ENCODE results near the gene SFSWAP. TPM values are rescaled to one million over a fixed set of nuclear protein-coding genes. Genes with fewer than 3 reads are reported as not detected.
"Not testable (repeated sequence)": the region's sequence is repeated elsewhere in the genome, so short reads cannot be mapped to it uniquely, and the experiment has no call there.

Gene SFSWAP
- total RNA-seq, 4 donors from 2014 or later = 45.9 to 66.2 (median 55.4) TPM

DNA sequence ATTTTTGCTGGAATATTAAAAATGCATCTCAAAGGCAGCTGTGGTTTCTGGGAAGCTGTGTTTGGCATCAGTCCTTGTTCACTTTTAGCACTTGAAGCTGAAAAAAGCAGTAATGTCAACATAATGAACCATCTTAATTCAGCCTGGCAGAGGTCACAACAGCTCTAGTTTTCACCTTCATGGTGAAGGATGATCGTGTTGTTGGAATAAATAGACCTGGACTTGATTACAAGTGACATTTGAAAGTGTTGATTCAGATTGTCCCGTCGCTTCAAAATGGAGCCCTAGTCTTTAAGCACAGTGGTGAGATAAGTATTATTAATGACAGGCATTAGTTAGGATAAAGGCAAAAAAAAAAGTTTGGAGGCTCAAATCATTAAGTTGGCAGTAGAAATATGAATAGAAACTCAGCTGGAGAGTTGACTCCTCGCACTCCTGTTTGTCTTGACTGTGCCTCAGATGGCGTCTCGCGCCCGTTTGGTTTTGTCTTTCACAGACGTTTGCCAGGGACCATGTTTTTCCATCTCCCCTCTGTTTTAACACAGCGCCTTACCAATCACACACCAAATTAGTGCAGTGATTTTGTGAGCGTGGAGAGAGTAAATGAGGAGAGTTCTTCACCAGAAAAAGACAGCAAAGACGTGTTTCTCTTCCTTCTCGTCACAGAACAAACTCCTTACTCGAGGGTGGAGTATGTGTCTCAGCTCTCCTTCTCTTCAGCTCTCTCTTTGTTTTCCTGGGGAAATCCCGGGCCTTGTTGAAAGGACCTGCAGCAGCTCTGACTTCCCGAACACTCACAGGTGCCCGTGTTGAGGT is 63.9 kb downstream of the SFSWAP start:
- in situ Hi-C loops (cut with MboI; ENCODE audit: low pct_ligation_motif_present in 1 of 4, low pct_unique_long_range_greater_than_20kb in 1 of 4, low sequenced_read_pairs in 3 of 4) = no loop called here
- H3K9me3 ChIP-seq = no peaks in the 10 kb centered on the region

DNA sequence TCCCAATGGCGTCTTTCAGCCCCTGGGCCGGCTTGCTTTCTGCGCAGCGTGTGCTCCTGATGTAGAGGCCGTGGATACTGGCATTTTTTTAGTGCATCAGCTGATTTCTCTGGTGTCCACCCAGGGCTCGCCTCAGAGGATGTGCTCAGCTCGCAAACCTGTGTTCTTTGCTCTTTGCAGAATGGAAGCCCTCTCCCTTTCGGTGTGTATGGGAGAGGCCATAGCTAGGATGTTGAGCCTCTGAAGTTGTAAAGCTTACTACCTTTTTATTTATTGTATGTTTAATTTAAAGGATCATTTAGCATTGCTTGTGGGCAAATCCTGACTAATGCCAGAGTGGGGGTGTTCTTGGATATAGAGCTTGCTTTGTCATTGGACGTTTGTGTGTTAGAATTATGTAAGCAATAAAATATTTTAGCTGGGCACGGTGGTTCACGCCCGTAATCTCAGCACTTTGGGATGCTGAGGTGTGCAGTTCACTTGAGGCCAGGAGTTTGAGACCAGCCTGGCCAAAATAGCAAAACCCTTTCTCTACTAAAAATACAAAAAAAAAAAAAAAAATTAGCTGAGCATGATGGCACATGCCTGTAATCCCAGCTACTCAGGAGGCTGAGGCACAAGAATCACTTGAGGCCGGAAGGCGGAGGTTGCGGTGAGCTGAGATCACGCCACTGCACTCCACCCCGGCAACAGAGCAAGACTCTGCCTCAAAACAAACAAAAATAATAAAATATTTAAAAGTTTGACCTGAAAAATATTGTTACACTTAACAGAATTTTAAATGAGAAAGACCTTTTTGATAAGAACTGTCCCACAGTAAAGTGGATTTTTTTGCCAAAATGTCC is 64.7 kb downstream of the SFSWAP start:
- Histone ChIP-seq H3K27me3 (no peaks in the 10 kb centered on the region), H3K4me3 (no peak overlapping the region), H3K4me1 (no peaks in the 10 kb centered on the region), H3K36me3 (peaks cover 0 to 44% (median 16%) of the 10 kb centered on the region in 4 donors), H3K9me3 (no peaks in the 10 kb centered on the region), H3K27ac (no peak overlapping the region)
- TF ChIP-seq POLR2AphosphoS5 (IDR thresholded peaks at IDR 0.05) (no peak), EP300 (IDR thresholded peaks at IDR 0.05; ENCODE audit: low read depth) (no peak), POLR2A (IDR thresholded peaks at IDR 0.05) (no peak)
- TF ChIP-seq, protein P1, sequence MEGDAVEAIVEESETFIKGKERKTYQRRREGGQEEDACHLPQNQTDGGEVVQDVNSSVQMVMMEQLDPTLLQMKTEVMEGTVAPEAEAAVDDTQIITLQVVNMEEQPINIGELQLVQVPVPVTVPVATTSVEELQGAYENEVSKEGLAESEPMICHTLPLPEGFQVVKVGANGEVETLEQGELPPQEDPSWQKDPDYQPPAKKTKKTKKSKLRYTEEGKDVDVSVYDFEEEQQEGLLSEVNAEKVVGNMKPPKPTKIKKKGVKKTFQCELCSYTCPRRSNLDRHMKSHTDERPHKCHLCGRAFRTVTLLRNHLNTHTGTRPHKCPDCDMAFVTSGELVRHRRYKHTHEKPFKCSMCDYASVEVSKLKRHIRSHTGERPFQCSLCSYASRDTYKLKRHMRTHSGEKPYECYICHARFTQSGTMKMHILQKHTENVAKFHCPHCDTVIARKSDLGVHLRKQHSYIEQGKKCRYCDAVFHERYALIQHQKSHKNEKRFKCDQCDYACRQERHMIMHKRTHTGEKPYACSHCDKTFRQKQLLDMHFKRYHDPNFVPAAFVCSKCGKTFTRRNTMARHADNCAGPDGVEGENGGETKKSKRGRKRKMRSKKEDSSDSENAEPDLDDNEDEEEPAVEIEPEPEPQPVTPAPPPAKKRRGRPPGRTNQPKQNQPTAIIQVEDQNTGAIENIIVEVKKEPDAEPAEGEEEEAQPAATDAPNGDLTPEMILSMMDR (IDR thresholded peaks at IDR 0.05) = no peak
- 79 to 87% methylated on average over 9 to 17 of the region's 17 CpGs for WGBS, 2 donors (ENCODE audit: low coverage in 1 of 2)
- no peak for DNase-seq
- in situ Hi-C loops (cut with MboI; ENCODE audit: low pct_ligation_motif_present in 1 of 4, low pct_unique_long_range_greater_than_20kb in 1 of 4, low sequenced_read_pairs in 3 of 4) (no loop called here), intact Hi-C loops (cut with DNase I; ENCODE audit: low total_unique reads) (no loop called here)

More for the DNA sequence above, 63.9 kb downstream of the SFSWAP start:
- DNase-seq = no peak
- H3K4me3 ChIP-seq = no peak overlapping the region
- H3K4me1 ChIP-seq = no peaks in the 10 kb centered on the region
- H3K27ac ChIP-seq = no peak overlapping the region
- intact Hi-C loops (cut with DNase I; ENCODE audit: low total_unique reads) = no loop called here
- H3K27me3 ChIP-seq = no peaks in the 10 kb centered on the region
- TF ChIP-seq POLR2AphosphoS5 (IDR thresholded peaks at IDR 0.05) (no peak), EP300 (IDR thresholded peaks at IDR 0.05; ENCODE audit: low read depth) (no peak), POLR2A (IDR thresholded peaks at IDR 0.05) (no peak)
- TF ChIP-seq, protein P1 (IDR thresholded peaks at IDR 0.05) = no peak
- WGBS, 2 donors (ENCODE audit: low coverage in 1 of 2) = 74 to 86% methylated on average over 14 to 17 of the region's 17 CpGs
- H3K36me3 ChIP-seq = peaks cover 0 to 43% (median 15%) of the 10 kb centered on the region in 4 donors

DNA sequence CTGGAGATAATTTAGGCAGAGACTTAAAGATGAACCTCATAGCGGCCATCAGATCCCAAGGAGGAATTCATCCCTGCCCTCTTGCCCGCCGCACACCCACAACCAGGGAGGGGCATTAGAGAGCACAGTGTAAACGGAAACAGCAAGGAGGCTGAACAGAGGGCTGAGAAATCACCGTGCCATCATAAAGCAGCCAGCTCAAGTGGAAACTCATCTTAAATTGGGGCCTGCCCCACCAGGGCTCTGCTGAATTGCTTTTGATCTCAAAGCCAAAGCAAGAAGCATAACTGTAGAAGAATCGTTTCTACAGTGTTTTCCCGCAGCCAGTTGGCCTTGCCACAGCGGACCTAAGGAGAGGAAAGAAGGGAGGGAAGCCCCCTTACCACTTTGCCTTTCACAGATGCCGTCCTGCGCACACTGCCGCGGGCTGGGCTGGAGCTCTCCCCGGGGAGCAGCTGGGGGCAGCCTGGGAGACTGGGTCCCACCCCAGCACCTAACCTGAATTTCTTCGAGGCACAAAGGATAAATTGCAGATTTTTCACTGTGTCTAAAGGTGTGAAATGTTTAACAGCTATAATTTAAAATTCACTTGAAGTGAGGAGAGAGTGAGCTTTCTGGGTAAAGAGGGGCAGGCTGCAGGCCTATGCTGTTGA is 65.5 kb downstream of the SFSWAP start:
- no peak overlapping the region for H3K4me3 ChIP-seq
- no peaks in the 10 kb centered on the region for H3K4me1 ChIP-seq
- TF ChIP-seq, protein P1 (IDR thresholded peaks at IDR 0.05) = no peak
- TF ChIP-seq POLR2AphosphoS5 (IDR thresholded peaks at IDR 0.05) (no peak), EP300 (IDR thresholded peaks at IDR 0.05; ENCODE audit: low read depth) (no peak), POLR2A (IDR thresholded peaks at IDR 0.05) (no peak)
- no peaks in the 10 kb centered on the region for H3K27me3 ChIP-seq
- no peak overlapping the region for H3K27ac ChIP-seq
- H3K36me3 ChIP-seq = peaks cover 0 to 38% (median 13%) of the 10 kb centered on the region in 4 donors
- intact Hi-C loops (cut with DNase I; ENCODE audit: low total_unique reads) = no loop called here
- DNase-seq = no peak
- in situ Hi-C loops (cut with MboI; ENCODE audit: low pct_ligation_motif_present in 1 of 4, low pct_unique_long_range_greater_than_20kb in 1 of 4, low sequenced_read_pairs in 3 of 4) = no loop called here
- H3K9me3 ChIP-seq = no peaks in the 10 kb centered on the region
- 83 to 100% methylated on average over 4 to 14 of the region's 14 CpGs for WGBS, 2 donors (ENCODE audit: low coverage in 1 of 2)

DNA sequence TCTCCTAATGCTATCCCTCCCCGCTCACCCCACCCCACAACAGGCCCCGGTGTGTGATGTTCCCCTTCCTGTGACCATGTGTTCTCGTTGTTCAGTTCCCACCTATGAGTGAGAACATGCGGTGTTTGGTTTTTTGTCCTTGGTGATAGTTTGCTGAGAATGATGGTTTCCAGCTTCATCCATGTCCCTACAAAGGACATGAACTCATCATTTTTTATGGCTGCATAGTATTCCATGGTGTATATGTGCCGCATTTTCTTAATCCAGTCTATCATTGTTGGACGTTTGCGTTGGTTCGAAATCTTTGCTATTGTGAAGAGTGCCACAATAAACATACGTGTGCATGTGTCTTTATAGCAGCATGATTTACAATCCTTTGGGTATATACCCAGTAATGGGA is 66.4 kb downstream of the SFSWAP start:
- H3K27me3 ChIP-seq; in situ Hi-C loops (cut with MboI; ENCODE audit: low pct_ligation_motif_present in 1 of 4, low pct_unique_long_range_greater_than_20kb in 1 of 4, low sequenced_read_pairs in 3 of 4); H3K4me1 ChIP-seq; DNase-seq; H3K27ac ChIP-seq; H3K4me3 ChIP-seq; H3K9me3 ChIP-seq; intact Hi-C loops (cut with DNase I; ENCODE audit: low total_unique reads): not testable (repeated sequence)
- peaks cover 0 to 42% (median 9%) of the 10 kb centered on the region in 4 donors for H3K36me3 ChIP-seq
- 94 to 95% methylated on average over 2 to 9 of the region's 9 CpGs for WGBS, 2 donors (ENCODE audit: low coverage in 1 of 2)

All from transverse colon (tissue), 4 donors.